ENCODE data around the gene TSHZ3. TPM values are rescaled to one million over a fixed set of nuclear protein-coding genes. Genes with fewer than 3 reads are reported as not detected.

TSHZ3 gene
- total RNA-seq, 6 experiments from 2014 or later, result 9.1 to 14.0 (median 13.1) TPM

GRCh38 chr19:31278555-31279435, 70.4 kb downstream of the TSHZ3 start:
- Mint-ChIP-seq H3K9me3 (no peaks in the 10 kb centered on the region), H3K4me1 (ENCODE audit: low read depth) (no peaks in the 10 kb centered on the region), H3K36me3 (ENCODE audit: low read depth) (peaks cover 30% of the 10 kb centered on the region), H3K27ac (no peak overlapping the region), H3K27me3 (ENCODE audit: insufficient read depth) (no peaks in the 10 kb centered on the region; the same call in 1 of the 2 replicates), H3K4me3 (no peak overlapping the region)
- TF ChIP-seq, protein P1, sequence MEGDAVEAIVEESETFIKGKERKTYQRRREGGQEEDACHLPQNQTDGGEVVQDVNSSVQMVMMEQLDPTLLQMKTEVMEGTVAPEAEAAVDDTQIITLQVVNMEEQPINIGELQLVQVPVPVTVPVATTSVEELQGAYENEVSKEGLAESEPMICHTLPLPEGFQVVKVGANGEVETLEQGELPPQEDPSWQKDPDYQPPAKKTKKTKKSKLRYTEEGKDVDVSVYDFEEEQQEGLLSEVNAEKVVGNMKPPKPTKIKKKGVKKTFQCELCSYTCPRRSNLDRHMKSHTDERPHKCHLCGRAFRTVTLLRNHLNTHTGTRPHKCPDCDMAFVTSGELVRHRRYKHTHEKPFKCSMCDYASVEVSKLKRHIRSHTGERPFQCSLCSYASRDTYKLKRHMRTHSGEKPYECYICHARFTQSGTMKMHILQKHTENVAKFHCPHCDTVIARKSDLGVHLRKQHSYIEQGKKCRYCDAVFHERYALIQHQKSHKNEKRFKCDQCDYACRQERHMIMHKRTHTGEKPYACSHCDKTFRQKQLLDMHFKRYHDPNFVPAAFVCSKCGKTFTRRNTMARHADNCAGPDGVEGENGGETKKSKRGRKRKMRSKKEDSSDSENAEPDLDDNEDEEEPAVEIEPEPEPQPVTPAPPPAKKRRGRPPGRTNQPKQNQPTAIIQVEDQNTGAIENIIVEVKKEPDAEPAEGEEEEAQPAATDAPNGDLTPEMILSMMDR (IDR thresholded peaks at IDR 0.05), result no peak
- no peak for DNase-seq

DNA sequence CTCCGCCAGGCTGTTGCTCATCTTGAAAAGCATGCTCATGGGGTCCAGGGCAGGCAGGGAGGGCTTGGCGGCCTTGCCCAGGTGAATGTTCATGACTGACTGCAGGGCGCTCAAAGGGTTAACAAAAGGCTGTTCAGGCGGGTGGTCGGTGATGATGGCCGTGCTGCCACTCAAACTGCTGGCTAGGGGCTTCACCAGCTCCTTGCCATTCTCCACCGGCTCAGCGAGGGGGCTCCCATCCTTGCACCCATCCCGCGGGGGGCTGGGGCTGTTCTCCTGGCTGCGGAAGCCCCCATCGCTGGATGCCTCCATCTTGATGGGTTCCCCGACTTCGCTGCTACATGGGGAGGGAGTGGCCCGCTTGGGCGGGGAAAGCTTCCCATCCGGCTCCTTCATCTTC, 71.7 kb downstream of the TSHZ3 start:
- no peaks in the 10 kb centered on the region; the same call in 1 of the 2 replicates for H3K27me3 Mint-ChIP-seq (ENCODE audit: insufficient read depth)
- no peaks in the 10 kb centered on the region for H3K9me3 Mint-ChIP-seq
- no peak for DNase-seq
- H3K4me3 Mint-ChIP-seq, result no peak overlapping the region
- peaks cover 43% of the 10 kb centered on the region for H3K36me3 Mint-ChIP-seq (ENCODE audit: low read depth)
- no peak overlapping the region for H3K27ac Mint-ChIP-seq
- TF ChIP-seq, protein P1 (IDR thresholded peaks at IDR 0.05), result no peak
- H3K4me1 Mint-ChIP-seq (ENCODE audit: low read depth), result no peaks in the 10 kb centered on the region

DNA sequence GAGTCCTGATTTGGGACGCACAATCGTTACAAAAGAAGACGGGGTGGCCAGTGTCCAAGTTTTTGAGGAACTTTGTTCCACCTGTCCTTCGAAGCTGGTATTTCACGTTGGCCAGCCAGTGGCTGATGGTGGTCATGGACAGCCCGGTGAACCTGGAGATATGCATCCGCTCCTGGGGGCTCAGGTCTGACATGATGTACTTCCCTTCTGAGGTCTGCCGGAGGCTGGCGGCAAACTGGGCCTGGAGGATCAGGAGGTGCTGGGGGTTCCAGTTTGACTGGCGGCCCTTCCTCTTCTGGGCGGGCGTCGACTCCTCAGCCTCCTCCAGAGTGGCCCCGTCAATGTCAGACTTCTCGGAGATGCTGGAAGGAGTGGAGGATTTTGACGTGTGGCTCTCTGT, 72.4 kb downstream of the TSHZ3 start:
- no peaks in the 10 kb centered on the region; the same call in 1 of the 2 replicates for H3K27me3 Mint-ChIP-seq (ENCODE audit: insufficient read depth)
- no peak overlapping the region for H3K4me3 Mint-ChIP-seq
- DNase-seq, result no peak
- TF ChIP-seq, protein P1 (IDR thresholded peaks at IDR 0.05), result no peak
- H3K36me3 Mint-ChIP-seq (ENCODE audit: low read depth), result peaks cover 45% of the 10 kb centered on the region
- H3K27ac Mint-ChIP-seq, result no peak overlapping the region
- no peaks in the 10 kb centered on the region for H3K9me3 Mint-ChIP-seq
- H3K4me1 Mint-ChIP-seq (ENCODE audit: low read depth), result no peaks in the 10 kb centered on the region

DNA sequence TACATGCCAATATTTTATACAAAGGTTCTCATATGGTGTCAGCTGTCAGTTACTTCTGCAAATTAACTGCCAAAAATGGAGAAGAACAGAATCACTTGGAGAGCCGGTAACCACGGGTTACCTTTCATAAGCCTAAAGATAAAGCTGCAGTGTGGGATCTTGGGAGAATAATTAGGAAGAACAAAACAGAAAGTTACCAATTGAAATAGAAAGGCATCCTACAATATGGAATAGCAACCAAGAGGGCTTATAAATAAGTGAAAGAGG, 74.2 kb downstream of the TSHZ3 start:
- no peaks in the 10 kb centered on the region for H3K27me3 Mint-ChIP-seq (ENCODE audit: insufficient read depth)
- TF ChIP-seq, protein P1 (IDR thresholded peaks at IDR 0.05), result no peak
- H3K27ac Mint-ChIP-seq, result no peak overlapping the region
- peaks cover 45% of the 10 kb centered on the region for H3K36me3 Mint-ChIP-seq (ENCODE audit: low read depth)
- H3K4me1 Mint-ChIP-seq (ENCODE audit: low read depth), result peaks cover 2% of the 10 kb centered on the region
- no peaks in the 10 kb centered on the region for H3K9me3 Mint-ChIP-seq
- DNase-seq, result no peak
- no peak overlapping the region for H3K4me3 Mint-ChIP-seq

DNA sequence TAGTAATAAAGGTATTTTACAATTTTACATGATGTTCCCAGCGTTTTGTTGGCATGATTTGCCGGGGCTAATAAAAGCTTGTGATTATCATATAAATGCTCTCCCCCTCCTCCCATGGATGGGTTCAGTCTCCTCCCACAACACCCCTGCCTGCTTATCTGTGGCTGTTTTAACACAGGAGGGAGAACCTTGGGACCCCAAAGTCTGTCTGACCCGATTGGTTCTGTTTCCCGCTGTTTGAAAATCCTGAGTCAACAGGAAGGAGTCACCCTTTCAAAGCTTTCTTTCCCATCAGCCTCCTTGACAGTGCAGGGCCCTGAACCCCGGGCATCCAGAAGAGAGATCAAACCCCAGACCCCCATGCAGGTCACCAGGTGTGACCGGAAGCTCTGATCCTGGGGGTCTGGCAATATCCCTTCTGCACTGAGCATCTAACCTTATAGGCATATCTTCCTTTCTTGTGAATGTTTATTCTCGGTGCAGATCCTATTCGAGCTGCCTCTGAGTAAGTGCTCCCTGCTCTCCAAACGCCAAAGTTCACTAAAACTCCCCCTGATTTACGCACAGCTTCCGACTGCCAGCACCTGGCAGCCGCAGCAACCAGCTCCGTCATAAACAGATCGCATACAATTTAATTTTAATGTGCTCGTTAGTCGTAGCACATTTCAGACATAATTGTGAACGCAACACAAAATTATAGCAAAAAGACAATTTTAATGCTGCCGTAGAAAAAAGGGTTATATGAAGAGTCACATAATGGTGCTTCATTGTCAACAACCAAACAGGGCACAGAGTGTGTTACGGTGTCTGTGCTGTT, 74.8 kb downstream of the TSHZ3 start:
- H3K27ac Mint-ChIP-seq, result no peak overlapping the region
- TF ChIP-seq, protein P1 (IDR thresholded peaks at IDR 0.05), result no peak
- H3K4me1 Mint-ChIP-seq (ENCODE audit: low read depth), result peaks cover 7% of the 10 kb centered on the region
- H3K36me3 Mint-ChIP-seq (ENCODE audit: low read depth), result peaks cover 42% of the 10 kb centered on the region
- H3K9me3 Mint-ChIP-seq, result no peaks in the 10 kb centered on the region
- no peak overlapping the region for H3K4me3 Mint-ChIP-seq
- no peak for DNase-seq
- H3K27me3 Mint-ChIP-seq (ENCODE audit: insufficient read depth), result no peaks in the 10 kb centered on the region
